Endothelial cell of umbilical vein (primary cell): ENCODE data around the gene MICALL2.

Experiments used
- EZH2 ChIP-seq: IDR thresholded peaks from 2 replicates; pipeline ENCODE4 v1.6.1; 2012; ENCODE audit warnings: borderline replicate concordance, low read depth, mild to moderate bottlenecking, moderate library complexity, low read length, inconsistent platforms; ENCODE audit not compliant: severe bottlenecking
- JUN ChIP-seq: IDR thresholded peaks from 2 replicates; pipeline ENCODE4 v1.6.1; 2011; ENCODE audit warnings: borderline replicate concordance, low read depth; ENCODE audit not compliant: insufficient read length, insufficient read depth
- MYC ChIP-seq: IDR thresholded peaks from one replicate; pipeline ENCODE4 v1.6.1; 2011; ENCODE audit warnings: mild to moderate bottlenecking, low read depth, low read length
- POLR2A ChIP-seq: IDR thresholded peaks from 2 replicates; pipeline ENCODE4 v1.6.1; 2012; ENCODE audit warnings: low read depth, mild to moderate bottlenecking, control low read depth, low read length
- POLR2AphosphoS5 ChIP-seq: IDR thresholded peaks from 2 replicates; pipeline ENCODE4 v1.6.1; 2012; ENCODE audit warnings: low read depth, mild to moderate bottlenecking, control low read depth, low read length, moderate library complexity; ENCODE audit not compliant: insufficient read depth
- TF ChIP-seq, protein P1 (sequence below), 2 donors: IDR thresholded peaks; 1 replicate in 1 of 2; 2 replicates in 1 of 2; pipeline ENCODE4 v1.5.1; 2011; ENCODE audit warnings: low read length in 2 of 2, mild to moderate bottlenecking in 2 of 2, moderate library complexity in 2 of 2, control low read depth in 1 of 2, inconsistent platforms in 1 of 2, low read depth in 1 of 2; ENCODE audit not compliant: insufficient read depth in 1 of 2; ENCODE audit errors: extremely low read depth in 1 of 2
- TF ChIP-seq, protein P2 (sequence below): IDR thresholded peaks from 2 replicates; pipeline ENCODE4 v1.6.1; 2011; ENCODE audit not compliant: insufficient read depth, insufficient read length

DNA sequence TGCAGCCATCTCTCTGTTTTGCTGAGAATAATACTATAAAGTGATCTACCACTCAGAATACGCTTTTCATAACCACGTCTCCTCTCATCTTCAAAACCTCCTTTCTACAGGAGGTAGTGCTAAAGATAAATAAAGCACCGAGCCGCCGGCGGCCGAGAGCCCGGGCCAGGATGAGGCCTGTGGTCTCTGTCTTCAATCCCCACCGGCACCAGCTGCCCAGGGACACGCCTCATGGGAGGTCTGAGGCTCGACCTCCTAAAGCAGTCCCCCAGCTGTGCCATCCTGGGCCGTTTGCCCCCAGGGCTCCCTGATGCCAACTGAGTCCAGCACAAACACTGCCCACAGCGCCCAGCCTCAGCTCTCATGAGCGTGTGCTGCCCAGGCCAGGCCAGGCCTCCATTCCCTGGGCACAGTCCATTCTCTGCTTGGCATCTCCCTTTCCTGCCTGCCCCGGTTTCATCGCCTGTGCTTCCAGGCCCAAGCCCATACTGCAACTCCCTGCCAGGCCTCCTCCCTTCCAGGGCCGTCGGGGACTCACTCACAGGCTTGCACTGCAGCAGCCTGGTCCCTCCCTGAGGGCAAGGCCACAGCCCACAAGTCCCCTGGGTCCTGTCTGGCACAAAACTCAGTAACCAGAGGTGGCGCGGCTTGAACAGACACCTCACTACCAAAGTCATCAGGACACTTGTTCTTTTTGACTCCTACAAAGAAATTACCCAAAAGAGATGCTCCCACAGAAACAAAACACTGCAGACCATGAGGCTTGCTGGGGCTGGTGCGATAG, 42.4 kb upstream of the MICALL2 start:
- TF ChIP-seq, protein P1, sequence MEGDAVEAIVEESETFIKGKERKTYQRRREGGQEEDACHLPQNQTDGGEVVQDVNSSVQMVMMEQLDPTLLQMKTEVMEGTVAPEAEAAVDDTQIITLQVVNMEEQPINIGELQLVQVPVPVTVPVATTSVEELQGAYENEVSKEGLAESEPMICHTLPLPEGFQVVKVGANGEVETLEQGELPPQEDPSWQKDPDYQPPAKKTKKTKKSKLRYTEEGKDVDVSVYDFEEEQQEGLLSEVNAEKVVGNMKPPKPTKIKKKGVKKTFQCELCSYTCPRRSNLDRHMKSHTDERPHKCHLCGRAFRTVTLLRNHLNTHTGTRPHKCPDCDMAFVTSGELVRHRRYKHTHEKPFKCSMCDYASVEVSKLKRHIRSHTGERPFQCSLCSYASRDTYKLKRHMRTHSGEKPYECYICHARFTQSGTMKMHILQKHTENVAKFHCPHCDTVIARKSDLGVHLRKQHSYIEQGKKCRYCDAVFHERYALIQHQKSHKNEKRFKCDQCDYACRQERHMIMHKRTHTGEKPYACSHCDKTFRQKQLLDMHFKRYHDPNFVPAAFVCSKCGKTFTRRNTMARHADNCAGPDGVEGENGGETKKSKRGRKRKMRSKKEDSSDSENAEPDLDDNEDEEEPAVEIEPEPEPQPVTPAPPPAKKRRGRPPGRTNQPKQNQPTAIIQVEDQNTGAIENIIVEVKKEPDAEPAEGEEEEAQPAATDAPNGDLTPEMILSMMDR (IDR thresholded peaks at IDR 0.05; ENCODE audit: extremely low read depth in 1 of 2, insufficient read depth in 1 of 2, low read depth in 1 of 2, low read length in 2 of 2), result no peak
- TF ChIP-seq EZH2 (no peak), POLR2A (no peak), POLR2AphosphoS5 (no peak), MYC (no peak), JUN (no peak)
- TF ChIP-seq, protein P2, sequence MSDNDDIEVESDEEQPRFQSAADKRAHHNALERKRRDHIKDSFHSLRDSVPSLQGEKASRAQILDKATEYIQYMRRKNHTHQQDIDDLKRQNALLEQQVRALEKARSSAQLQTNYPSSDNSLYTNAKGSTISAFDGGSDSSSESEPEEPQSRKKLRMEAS, result no peak
